Endothelial cell of umbilical vein (primary cell): ENCODE data around the gene ZNF516. TPM values are rescaled to one million over a fixed set of nuclear protein-coding genes. Genes with fewer than 3 reads are reported as not detected.

Source experiments
- BruUV-seq: library from RNA; stranded (reverse); fragments of 400-500 nt; replicated peaks from 2 replicates; lab custom pipeline; 2021; lab: Mats Ljungman, UMichigan
- CTCF ChIA-PET: fragments of 300-600, 350-600 bp; sonication (Branson Sonifier 250); formaldehyde crosslinking; loops from one replicate; lab custom pipeline; 2021; ENCODE audit warnings: antibody characterized with exemption, inconsistent platforms; lab: Charles Lee
- POLR2A ChIA-PET: fragments of 300-600, 350-600 bp; sonication (Branson Sonifier 250); formaldehyde crosslinking; loops from one replicate; lab custom pipeline; 2021; ENCODE audit warnings: antibody characterized with exemption, inconsistent platforms; lab: Charles Lee
- DNase-seq: peaks from one replicate; pipeline ENCODE4 v3.0.0-alpha.2; 2011; ENCODE audit warnings: low read depth, low spot score
- FAIRE-seq: peaks from 2 replicates; lab custom pipeline; 2011; peaks lifted over from hg19 to GRCh38; lab: Jason Lieb, UNC
- H2AFZ ChIP-seq: 2 replicates; pipeline ENCODE4 v1.6.0; 2012; ENCODE audit warnings: low read depth, low read length, control low read depth, inconsistent platforms
- H3K27ac ChIP-seq: 2 replicates; pipeline ENCODE4 v1.5.1; 2011; ENCODE audit warnings: low read depth, mild to moderate bottlenecking, control low read depth, low read length, moderate library complexity; ENCODE audit not compliant: insufficient read depth
- H3K27me3 ChIP-seq, 2 experiments: 2 replicates each; pipeline versions ENCODE4 v1.6.0 to v1.6.1; 2011; ENCODE audit warnings: low read length in 2 of 2, mixed read lengths in 1 of 2; ENCODE audit not compliant: control insufficient read depth in 2 of 2, insufficient read depth in 2 of 2
- H3K36me3 ChIP-seq, 2 experiments: 2 replicates in 1 of 2; 3 replicates in 1 of 2; pipeline ENCODE4 v1.5.1; 2011; ENCODE audit warnings: low read length in 2 of 2, mild to moderate bottlenecking in 1 of 2, moderate library complexity in 1 of 2; ENCODE audit not compliant: control insufficient read depth in 2 of 2, insufficient read depth in 2 of 2; ENCODE audit errors: extremely low read depth in 1 of 2
- H3K4me1 ChIP-seq: 3 replicates; pipeline ENCODE4 v1.5.1; 2011; ENCODE audit warnings: mild to moderate bottlenecking, low read length; ENCODE audit not compliant: control insufficient read depth, insufficient read depth; ENCODE audit errors: extremely low read depth
- H3K4me2 ChIP-seq: 2 replicates; pipeline ENCODE4 v1.6.1; 2011; ENCODE audit warnings: low read length, control low read depth, mixed read lengths; ENCODE audit not compliant: insufficient read depth
- H3K4me3 ChIP-seq, 3 experiments: fragments of 200-600 bp in 1 of 3; sonication (generic), shearing (Covaris generic) in 1 of 3; replicated peaks in 1 of 3; 2 replicates each; pipeline ENCODE4 v1.5.1; 2011 to 2016; ENCODE audit warnings: control low read depth in 3 of 3, low read length in 3 of 3, mild to moderate bottlenecking in 2 of 3, inconsistent platforms in 1 of 3, low read depth in 1 of 3, moderate library complexity in 1 of 3; ENCODE audit not compliant: insufficient read depth in 1 of 3
- H3K79me2 ChIP-seq: 2 replicates; pipeline ENCODE4 v1.6.0; 2012; ENCODE audit warnings: low read length, inconsistent platforms; ENCODE audit not compliant: control insufficient read depth, insufficient read depth
- H3K9ac ChIP-seq: replicated peaks from 2 replicates; pipeline ENCODE3; 2011; ENCODE audit warnings: low read length, control low read depth; ENCODE audit not compliant: insufficient read depth; ENCODE audit errors: extremely low read depth
- H3K9me1 ChIP-seq: replicated peaks from 3 replicates; pipeline ENCODE4 v1.6.0; 2011; ENCODE audit warnings: mild to moderate bottlenecking, low read length; ENCODE audit not compliant: control insufficient read depth, insufficient read depth; ENCODE audit errors: extremely low read depth
- H3K9me3 ChIP-seq: replicated peaks from 2 replicates; pipeline ENCODE4 v1.5.1; 2012; ENCODE audit warnings: low read length, inconsistent platforms; ENCODE audit not compliant: control insufficient read depth, insufficient read depth
- H4K20me1 ChIP-seq: replicated peaks from 2 replicates; pipeline ENCODE3; 2011; ENCODE audit warnings: mild to moderate bottlenecking, low read length; ENCODE audit not compliant: control insufficient read depth, insufficient read depth; ENCODE audit errors: extremely low read depth
- CTCF ChIP-seq, 2 donors: IDR thresholded peaks; 1 replicate in 1 of 2; 2 replicates in 1 of 2; pipeline ENCODE4 v1.5.1; 2011; ENCODE audit warnings: low read length in 2 of 2, mild to moderate bottlenecking in 2 of 2, moderate library complexity in 2 of 2, control low read depth in 1 of 2, inconsistent platforms in 1 of 2, low read depth in 1 of 2; ENCODE audit not compliant: insufficient read depth in 1 of 2; ENCODE audit errors: extremely low read depth in 1 of 2
- EZH2 ChIP-seq: IDR thresholded peaks from 2 replicates; pipeline ENCODE4 v1.6.1; 2012; ENCODE audit warnings: borderline replicate concordance, low read depth, mild to moderate bottlenecking, moderate library complexity, low read length, inconsistent platforms; ENCODE audit not compliant: severe bottlenecking
- FOS ChIP-seq: IDR thresholded peaks from 2 replicates; pipeline ENCODE4 v1.6.1; 2011; ENCODE audit warnings: mild to moderate bottlenecking, low read length, moderate library complexity, borderline replicate concordance; ENCODE audit not compliant: insufficient read depth
- GATA2 ChIP-seq: IDR thresholded peaks from 2 replicates; pipeline ENCODE4 v1.7.0; 2011; ENCODE audit warnings: low read depth, mild to moderate bottlenecking, moderate library complexity, mixed read lengths, low read length; ENCODE audit not compliant: insufficient read length, insufficient read depth
- POLR2AphosphoS5 ChIP-seq: IDR thresholded peaks from 2 replicates; pipeline ENCODE4 v1.6.1; 2012; ENCODE audit warnings: low read depth, mild to moderate bottlenecking, control low read depth, low read length, moderate library complexity; ENCODE audit not compliant: insufficient read depth
- dilution Hi-C: fragments of 300-500 bp; cut with MboI; formaldehyde crosslinking; loops from one replicate; pipeline ENCODE4 v1.15.0; 2019; ENCODE audit warnings: low sequenced_read_pairs; ENCODE audit not compliant: extremely low pct_ligation_motif_present
- intact Hi-C: fragments of 100-400 bp; cut with micrococcal nuclease; formaldehyde crosslinking; loops from one replicate; pipeline ENCODE4 v1.10.0; 2022
- polyA plus RNA-seq, 4 experiments: library from polyadenylated mRNA; depleted of rRNA in 3 of 4; stranded (reverse) in 3 of 4; unstranded in 1 of 4; fragments of >200 nt; gene quantifications; 2 replicates each; pipeline versions ENCODE4 v1.2.1 to v1.2.3, GENCODE V29; 2011 to 2012; ENCODE audit warnings: missing spikeins in 1 of 4
- total RNA-seq: library from RNA; stranded (reverse); gene quantifications from 2 replicates; pipeline ENCODE4 v1.2.3, GENCODE V29; 2021
- TF ChIP-seq, protein P1 (sequence below): IDR thresholded peaks from 2 replicates; pipeline ENCODE4 v1.6.1; 2011; ENCODE audit not compliant: insufficient read depth, insufficient read length

ZNF516 gene
- total and polyA plus RNA-seq, 2 donors (not counting 3 experiments of a cell fraction or from before 2014, with no cell fraction given) = 3.6 to 19.1 TPM

DNA sequence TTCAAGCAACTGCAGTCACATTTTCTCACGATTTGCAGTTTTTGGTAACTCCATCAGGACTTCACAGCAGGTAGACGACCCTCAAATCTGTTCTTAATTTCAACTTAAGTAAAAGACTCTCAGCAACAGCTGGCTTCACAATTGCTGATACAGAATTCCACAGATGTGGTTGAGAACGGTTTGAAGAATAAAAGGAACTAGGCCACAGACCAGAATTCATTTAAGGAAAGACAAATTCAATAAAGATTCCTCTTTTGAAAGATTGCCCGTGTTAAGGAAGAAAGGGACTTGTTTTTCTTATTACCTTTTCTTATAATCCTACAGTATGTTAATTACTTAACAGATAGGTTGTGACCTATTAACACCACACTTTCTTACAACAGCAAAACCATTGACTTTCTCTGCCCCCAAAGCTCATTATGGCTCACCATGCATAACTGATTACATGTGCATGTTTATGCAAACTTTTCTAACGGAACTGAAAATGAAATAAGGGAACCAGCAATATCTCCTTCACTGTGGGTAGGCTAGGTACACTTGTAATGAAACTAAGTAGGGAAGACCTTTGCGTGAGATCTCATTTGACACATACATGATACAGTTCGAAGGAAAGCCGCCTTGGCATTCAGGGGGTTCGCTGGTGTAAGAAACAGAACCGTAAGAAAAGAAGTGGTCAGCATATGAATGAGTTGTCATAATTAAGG, 4.7 kb upstream of the ZNF516 start:
- no peak overlapping the region for H3K4me3 ChIP-seq
- H3K4me2 ChIP-seq = no peak overlapping the region
- H3K79me2 ChIP-seq = no peaks in the 10 kb centered on the region
- no TSS peak for BruUV-seq
- no peak for TF ChIP-seq GATA2
- TF ChIP-seq CTCF (IDR thresholded peaks at IDR 0.05; ENCODE audit: extremely low read depth in 1 of 2, insufficient read depth in 1 of 2, low read depth in 1 of 2, low read length in 2 of 2) = no peak
- TF ChIP-seq, protein P1, sequence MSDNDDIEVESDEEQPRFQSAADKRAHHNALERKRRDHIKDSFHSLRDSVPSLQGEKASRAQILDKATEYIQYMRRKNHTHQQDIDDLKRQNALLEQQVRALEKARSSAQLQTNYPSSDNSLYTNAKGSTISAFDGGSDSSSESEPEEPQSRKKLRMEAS = no peak
- no peak for TF ChIP-seq EZH2
- no peak for TF ChIP-seq POLR2AphosphoS5
- TF ChIP-seq FOS = no peak
- DNase-seq (no peak), FAIRE-seq (no peak)
- H3K9me3 ChIP-seq = no peaks in the 10 kb centered on the region
- H3K36me3 ChIP-seq = no peaks in the 10 kb centered on the region
- no peak overlapping the region for H3K9ac ChIP-seq
- dilution Hi-C loops = no loop called here
- H4K20me1 ChIP-seq = no peaks in the 10 kb centered on the region
- H3K27ac ChIP-seq = no peak overlapping the region
- no peaks in the 10 kb centered on the region for H3K9me1 ChIP-seq
- no peak overlapping the region for H2AFZ ChIP-seq
- H3K27me3 ChIP-seq = peaks cover 12 to 19% of the 10 kb centered on the region in 2 experiments
- intact Hi-C loops = loop anchor here (10.0 kb wide), 1 partner anchor 1285 kb away; the partner anchor contains the start of gene TSHZ1
- POLR2A ChIA-PET = no interaction called here
- CTCF ChIA-PET = no interaction called here
- H3K4me1 ChIP-seq = peaks cover 5% of the 10 kb centered on the region
